ENCODE measurements around the gene ATP6V0B. TPM values are rescaled to one million over a fixed set of nuclear protein-coding genes. Genes with fewer than 3 reads are reported as not detected.
A peak's percentile ranks its signal among the peaks of the same experiment; 100 is the strongest.

Gene ATP6V0B
- total and polyA plus RNA-seq, 2 of the 13 experiments (the other 11 are each of a cell fraction or from before 2014, with no cell fraction given), result 157 to 161 TPM

DNA sequence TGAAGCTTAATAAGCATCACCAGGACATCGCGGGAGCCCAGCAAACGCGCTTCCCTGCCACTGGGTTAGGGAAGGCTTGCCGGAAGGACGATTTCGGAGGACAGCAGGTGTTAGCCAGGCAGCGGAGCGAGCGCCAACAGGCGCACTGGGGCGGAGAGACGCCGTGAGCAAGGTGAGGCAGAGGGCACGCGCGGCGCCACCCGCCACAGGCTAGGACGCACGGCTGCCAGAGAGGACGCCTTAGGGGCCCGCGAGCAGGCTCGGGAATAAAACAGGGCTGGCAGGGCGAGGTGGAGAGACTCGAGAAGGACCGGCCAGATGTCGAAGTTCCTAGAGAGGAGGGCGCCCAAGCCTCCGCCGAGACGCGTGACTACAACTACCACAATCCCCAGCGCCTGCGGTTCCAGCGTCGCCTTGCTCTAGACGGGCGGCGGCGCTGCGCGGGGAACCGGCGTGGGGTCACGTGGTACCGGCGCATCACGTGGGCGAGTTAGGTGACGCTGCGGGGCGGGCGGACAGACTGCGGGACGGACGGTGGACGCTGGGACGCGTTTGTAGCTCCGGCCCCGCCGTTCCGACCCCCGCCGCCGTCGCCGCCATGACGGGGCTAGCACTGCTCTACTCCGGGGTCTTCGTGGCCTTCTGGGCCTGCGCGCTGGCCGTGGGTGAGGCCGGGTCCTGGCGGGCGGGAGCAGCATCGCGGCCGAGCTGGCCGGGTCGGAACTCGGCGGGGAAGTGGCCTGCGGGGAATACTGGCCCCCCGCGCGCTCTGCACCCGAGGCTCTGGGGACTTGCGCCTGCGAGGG lies at the start of gene ATP6V0B (continued):
- TF ChIP-seq, protein P1, sequence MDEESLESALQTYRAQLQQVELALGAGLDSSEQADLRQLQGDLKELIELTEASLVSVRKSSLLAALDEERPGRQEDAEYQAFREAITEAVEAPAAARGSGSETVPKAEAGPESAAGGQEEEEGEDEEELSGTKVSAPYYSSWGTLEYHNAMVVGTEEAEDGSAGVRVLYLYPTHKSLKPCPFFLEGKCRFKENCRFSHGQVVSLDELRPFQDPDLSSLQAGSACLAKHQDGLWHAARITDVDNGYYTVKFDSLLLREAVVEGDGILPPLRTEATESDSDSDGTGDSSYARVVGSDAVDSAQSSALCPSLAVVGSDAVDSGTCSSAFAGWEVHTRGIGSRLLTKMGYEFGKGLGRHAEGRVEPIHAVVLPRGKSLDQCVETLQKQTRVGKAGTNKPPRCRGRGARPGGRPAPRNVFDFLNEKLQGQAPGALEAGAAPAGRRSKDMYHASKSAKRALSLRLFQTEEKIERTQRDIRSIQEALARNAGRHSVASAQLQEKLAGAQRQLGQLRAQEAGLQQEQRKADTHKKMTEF (CRISPR knock-in tag; IDR thresholded peaks at IDR 0.05), result peak; percentile 73; the same call in 1 of the 2 replicates
- TF ChIP-seq HHEX (CRISPR knock-in tag; IDR thresholded peaks at IDR 0.05) (no peak), KMT2B (CRISPR knock-in tag; IDR thresholded peaks at IDR 0.05) (peak; percentile 80; the same call in 1 of the 2 replicates), HDAC6 (IDR thresholded peaks at IDR 0.05; ENCODE audit: low read depth, low read length) (no peak), DR1 (CRISPR knock-in tag; IDR thresholded peaks at IDR 0.05) (no peak; the same call in 1 of the 2 replicates), TRIM24 (CRISPR knock-in tag; IDR thresholded peaks at IDR 0.05) (no peak), NR2F1 (CRISPR knock-in tag; IDR thresholded peaks at IDR 0.05) (no peak), ZNF530 (CRISPR knock-in tag; IDR thresholded peaks at IDR 0.05; ENCODE audit: low read depth) (no peak), STAT5B (CRISPR knock-in tag; IDR thresholded peaks at IDR 0.05) (no peak), ARID4A (CRISPR knock-in tag; IDR thresholded peaks at IDR 0.05; ENCODE audit: borderline replicate concordance) (peak; percentile 95), ZNF564 (CRISPR knock-in tag; IDR thresholded peaks at IDR 0.05) (peak; percentile 81), ZNF777 (CRISPR knock-in tag; IDR thresholded peaks at IDR 0.05) (0 out of 2 replicates have a peak, but pooled peaks have one; percentile 32), ZSCAN9 (CRISPR knock-in tag; IDR thresholded peaks at IDR 0.05; ENCODE audit: borderline replicate concordance) (no peak; the same call in 1 of the 2 replicates), BCL6 (CRISPR knock-in tag; IDR thresholded peaks at IDR 0.05) (peak; percentile 78), RBM39 (IDR thresholded peaks at IDR 0.05; ENCODE audit: low read depth, low read length, poor library complexity, severe bottlenecking) (peak; percentile 84), MAZ (IDR thresholded peaks at IDR 0.05; ENCODE audit: borderline replicate concordance, low read depth, low read length) (peak; percentile 54; the same call in 1 of the 2 replicates), MAZ (CRISPR knock-in tag; IDR thresholded peaks at IDR 0.05; ENCODE audit: low read depth) (peak; percentile 73; the same call in 1 of the 2 replicates)
- TF ChIP-seq, protein P2, sequence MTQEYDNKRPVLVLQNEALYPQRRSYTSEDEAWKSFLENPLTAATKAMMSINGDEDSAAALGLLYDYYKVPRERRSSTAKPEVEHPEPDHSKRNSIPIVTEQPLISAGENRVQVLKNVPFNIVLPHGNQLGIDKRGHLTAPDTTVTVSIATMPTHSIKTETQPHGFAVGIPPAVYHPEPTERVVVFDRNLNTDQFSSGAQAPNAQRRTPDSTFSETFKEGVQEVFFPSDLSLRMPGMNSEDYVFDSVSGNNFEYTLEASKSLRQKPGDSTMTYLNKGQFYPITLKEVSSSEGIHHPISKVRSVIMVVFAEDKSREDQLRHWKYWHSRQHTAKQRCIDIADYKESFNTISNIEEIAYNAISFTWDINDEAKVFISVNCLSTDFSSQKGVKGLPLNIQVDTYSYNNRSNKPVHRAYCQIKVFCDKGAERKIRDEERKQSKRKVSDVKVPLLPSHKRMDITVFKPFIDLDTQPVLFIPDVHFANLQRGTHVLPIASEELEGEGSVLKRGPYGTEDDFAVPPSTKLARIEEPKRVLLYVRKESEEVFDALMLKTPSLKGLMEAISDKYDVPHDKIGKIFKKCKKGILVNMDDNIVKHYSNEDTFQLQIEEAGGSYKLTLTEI (CRISPR knock-in tag; conservative IDR thresholded peaks at IDR 0.05), result no peak
- TF ChIP-seq, protein P3, sequence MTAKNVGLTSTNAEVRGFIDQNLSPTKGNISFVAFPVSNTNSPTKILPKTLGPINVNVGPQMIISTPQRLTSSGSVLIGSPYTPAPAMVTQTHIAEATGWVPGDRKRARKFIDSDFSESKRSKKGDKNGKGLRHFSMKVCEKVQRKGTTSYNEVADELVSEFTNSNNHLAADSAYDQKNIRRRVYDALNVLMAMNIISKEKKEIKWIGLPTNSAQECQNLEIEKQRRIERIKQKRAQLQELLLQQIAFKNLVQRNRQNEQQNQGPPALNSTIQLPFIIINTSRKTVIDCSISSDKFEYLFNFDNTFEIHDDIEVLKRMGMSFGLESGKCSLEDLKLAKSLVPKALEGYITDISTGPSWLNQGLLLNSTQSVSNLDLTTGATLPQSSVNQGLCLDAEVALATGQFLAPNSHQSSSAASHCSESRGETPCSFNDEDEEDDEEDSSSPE (CRISPR knock-in tag; IDR thresholded peaks at IDR 0.05), result peak; percentile 86

Measured in HepG2 (cell line).